Activated CD8-positive, alpha-beta memory T cell treated with anti-CD3 and anti-CD28 coated beads, Interleukin-2, amount 50 U/mL, for 48 hours (primary cell): ENCODE measurements around the gene TNFRSF9.

Experiments
- DNase-seq: peaks from one replicate; pipeline ENCODE4 v3.0.0-alpha.2; 2020

Gene TNFRSF9

DNA sequence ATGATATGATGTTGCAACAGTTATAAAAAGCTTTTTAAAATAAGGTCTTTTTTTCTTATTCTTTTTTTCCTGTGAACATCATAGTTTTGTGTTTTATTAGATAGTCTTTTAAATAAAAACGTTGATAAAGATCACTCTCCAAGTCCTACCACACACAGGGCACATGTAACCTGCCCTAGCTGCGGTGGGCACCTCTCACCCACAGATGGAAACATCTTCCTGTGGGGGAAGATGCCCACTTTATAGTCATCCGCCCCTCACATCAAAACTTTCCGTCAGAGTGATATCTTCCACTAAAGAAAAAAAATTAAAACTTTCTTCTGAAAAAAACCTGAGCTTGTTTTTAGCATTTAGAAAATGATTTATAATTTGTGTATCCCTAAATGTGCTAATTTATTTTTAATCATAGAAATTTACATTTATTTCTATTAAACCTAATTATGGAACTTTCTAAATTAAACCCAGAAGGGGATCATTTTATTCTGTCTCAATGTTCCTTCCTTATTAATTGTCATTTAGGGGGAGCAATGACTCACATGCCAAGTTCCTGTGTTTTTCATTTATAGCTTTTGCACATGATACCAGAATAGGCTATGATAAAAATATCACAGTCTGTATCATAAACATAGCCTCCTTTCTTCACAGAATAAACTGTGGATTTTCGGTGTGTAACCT lies 24.7 kb downstream of the TNFRSF9 start:
- peak; percentile 68 for DNase-seq

DNA sequence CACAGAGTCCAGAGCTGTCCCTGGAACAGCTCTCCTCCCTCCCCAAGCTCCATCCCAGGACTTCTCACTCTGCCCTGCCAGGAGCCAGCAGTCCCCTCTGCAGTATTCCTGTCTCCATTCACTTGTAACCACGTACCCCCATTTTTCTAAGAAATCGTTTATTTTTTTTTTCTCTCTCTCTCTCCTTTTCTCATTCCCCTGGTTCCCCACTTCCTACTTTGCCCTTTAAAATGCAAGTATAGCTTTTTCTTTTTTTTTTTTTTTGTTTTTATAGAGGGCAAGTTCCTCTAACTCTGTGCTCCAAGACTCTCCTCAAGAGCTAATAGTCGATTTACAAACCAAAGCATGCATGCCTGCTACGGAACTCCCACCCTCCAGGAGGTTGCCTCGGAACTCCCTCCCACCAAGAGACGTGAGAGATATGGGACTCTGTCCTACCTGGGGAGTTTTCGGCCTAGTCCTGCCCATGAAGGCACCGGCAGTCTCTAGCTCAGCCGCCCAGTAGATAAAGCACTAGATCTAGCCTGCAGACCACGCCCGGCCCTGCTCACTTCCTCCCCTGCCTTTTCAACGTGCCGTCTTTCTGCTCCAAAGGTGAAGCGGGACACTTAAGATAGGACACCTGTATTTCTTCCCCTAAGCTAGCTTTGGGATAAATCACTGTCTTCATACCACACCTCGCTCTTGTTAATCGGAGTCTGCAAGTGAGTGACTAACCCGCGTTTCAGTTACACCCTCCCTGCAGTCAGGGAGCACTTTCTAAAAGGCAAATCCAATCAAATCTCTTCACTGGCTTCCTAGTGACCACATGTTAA lies 27.7 kb downstream of the TNFRSF9 start:
- DNase-seq: peak; percentile 50

- peak; percentile 28 for DNase-seq
Measured at GRCh38 chr1:7912145-7912544, 28.5 kb downstream of the TNFRSF9 start.

DNA sequence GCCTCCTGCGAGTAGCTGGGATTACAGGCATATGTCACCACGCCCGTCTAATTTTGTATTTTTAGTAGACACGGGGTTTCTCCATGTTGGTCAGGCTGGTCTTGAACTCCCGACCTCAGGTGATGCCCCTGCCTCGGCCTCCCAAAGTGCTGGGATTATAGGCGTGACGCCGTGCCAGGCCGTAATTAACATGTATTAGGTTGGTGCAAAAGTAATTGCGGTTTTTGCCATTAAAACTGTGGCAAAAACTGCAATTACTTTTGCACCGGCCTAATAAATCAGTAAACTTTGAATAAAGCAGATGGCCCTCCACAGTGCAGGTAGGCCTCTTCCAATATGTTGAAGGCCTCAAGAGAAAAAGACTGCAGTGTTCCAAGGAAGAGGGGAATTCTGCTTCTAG lies 35.4 kb downstream of the TNFRSF9 start:
- no peak for DNase-seq

DNA sequence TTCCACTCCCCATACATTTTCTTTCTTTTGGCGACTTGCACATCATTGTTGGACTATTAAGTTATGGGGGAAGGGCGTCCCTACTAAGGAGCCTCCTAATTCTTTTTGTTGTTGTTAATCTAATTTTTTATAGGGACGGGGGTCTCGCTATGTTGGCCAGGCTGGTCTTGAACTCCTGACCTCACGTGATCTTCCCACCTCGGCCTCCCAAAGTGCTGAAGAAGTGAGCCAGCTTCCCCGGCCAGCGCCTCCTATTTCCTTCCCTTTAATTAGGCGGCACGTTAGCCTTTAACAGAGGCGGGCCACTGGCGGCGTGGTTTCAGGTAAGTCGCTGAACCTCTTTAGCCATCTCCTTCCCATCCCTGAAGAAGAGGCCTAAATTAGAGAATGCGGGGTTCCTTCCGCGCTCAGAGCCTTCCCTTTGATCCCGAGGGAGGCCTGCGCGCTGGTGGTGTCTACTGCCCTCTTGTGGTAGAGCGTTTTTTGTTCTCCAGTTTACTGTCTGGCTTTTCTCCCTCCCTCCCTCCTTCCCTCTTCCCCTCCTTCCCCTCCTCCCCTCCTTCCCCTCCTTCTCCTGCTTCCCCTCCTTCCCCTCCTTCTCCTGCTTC lies 38.1 kb downstream of the TNFRSF9 start:
- peak; percentile 75 for DNase-seq

DNA sequence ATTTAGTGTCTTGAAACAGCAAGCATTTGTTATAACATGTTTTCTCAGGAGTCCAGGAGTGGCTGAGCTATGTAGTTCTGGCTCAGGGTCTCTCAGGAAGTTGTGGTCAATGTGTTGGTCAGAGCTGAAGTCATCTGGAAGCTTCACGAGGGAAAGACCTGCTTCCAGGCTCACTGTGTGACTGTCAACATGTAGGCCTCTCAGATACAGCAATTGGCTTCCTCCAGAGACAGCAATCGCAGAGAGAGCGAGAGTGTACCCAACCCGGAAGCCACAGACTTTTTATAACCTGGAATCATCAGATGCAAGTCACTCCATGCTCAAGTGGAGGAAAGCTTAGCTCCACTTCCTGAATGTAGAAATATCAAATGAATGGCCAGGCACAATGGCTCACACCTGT lies 40.9 kb downstream of the TNFRSF9 start:
- no peak for DNase-seq

DNA sequence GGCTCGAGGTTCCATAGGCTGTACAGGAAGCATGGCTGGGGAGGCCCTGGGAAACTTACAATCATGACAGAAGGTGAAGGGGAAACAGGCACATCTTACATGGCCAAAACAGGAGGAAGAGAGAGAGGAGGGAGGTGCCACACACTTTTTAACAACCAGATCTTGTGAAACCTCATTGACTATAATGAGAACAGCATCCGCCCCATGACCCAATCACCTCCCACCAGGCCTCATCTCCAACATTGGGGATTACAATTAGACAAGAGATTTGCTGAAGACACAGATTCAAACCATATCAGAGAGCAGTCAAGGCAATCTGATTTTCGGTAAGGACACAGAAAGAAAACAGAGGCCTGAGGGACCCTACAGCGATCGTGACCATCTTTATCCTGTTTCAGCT lies 41.7 kb downstream of the TNFRSF9 start:
- DNase-seq: no peak

- DNase-seq: no peak
Measured at GRCh38 chr1:7896994-7897393, 43.6 kb downstream of the TNFRSF9 start.

DNA sequence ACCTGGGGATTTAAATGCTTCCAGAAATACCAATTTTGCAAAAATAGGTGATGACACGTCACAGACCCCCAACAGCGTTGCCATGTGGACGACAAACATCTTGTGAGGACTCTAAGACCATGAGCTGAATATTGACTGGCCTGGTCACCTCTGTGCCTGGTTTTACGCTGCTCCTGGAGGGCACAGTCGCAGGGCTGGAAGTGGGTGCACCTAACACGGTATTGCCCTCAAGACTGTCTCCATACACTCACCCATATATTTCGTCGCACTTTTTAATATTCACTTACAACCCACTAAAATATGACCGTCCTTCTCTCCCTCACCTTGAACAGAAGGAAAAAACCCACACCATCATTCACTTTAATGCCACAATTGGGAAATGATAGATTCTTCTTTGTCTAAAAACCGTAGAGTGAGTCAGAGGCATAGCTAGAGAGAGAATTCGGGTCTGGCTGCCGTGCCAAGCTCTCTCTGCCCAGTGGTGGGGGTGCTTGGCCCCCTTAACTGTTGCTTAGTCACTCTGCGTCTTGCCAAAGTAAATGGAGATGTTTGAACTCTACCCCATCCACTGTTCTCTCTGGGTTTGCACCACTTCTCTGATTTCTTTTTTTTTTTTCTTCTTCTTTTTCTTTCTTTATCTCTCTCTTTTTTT lies 47.0 kb downstream of the TNFRSF9 start:
- DNase-seq: no peak

DNA sequence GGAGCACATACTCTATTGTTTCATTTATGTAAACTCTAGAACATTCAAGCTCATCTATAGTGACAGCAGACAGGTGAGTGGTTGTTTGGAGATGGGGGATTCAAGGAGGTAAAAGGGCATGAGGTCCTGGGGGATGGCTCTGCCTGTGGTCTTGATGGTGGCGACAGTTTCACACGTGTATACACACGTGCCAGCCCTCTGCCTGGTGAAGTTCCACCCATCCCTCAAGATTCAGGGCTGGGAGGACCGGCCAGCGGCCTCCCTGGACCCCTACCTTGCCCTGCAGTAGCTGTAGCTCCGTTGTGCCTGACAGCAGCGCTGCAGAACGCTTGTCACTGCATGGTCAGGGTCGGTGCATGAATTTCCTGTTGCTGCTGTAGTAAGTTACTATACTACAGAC lies 48.8 kb downstream of the TNFRSF9 start:
- no peak for DNase-seq

- no peak for DNase-seq
Measured at GRCh38 chr1:7890853-7891252, 49.8 kb downstream of the TNFRSF9 start.

DNA sequence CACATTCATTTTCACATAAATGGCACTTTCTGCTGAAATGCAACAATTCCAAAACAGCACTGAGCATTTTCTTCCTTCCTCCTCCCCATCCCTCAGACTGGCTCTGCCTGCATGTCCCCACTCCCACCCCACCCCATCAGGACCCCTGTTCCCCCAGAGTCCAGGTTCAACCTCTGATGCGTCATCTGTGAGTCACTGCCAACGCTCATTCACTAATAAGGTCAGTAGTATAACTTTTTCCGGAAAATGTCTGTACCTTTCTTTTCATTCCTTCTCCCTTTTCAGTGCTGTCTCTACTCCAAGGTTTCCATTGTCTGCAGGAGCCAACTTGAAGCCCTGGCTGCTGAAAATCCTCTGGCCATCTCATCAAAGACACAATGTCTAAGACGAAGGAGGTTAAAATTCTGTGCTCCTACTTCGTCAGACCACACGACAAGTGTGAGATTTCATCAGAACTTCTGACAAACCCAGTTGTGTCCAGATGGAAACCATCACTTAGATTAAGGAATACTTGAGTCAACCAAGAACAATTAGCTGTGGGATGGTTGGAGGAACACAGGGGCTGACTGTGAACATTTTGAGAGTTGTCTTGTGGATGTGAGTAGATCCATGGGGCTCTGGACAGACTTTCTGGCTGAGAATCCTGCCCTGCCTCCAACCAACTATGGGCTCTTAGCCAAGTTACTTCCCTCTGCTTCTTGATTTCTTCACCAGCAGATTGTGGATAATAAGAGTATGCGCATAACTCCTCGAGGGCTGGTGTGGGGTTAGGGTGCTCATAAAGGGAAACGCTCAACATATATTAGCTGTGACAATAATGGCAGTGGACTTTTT lies 52.2 kb downstream of the TNFRSF9 start:
- DNase-seq: no peak

GRCh38 chr1:7886405-7886745 lies 54.3 kb downstream of the TNFRSF9 start:
- no peak for DNase-seq

DNA sequence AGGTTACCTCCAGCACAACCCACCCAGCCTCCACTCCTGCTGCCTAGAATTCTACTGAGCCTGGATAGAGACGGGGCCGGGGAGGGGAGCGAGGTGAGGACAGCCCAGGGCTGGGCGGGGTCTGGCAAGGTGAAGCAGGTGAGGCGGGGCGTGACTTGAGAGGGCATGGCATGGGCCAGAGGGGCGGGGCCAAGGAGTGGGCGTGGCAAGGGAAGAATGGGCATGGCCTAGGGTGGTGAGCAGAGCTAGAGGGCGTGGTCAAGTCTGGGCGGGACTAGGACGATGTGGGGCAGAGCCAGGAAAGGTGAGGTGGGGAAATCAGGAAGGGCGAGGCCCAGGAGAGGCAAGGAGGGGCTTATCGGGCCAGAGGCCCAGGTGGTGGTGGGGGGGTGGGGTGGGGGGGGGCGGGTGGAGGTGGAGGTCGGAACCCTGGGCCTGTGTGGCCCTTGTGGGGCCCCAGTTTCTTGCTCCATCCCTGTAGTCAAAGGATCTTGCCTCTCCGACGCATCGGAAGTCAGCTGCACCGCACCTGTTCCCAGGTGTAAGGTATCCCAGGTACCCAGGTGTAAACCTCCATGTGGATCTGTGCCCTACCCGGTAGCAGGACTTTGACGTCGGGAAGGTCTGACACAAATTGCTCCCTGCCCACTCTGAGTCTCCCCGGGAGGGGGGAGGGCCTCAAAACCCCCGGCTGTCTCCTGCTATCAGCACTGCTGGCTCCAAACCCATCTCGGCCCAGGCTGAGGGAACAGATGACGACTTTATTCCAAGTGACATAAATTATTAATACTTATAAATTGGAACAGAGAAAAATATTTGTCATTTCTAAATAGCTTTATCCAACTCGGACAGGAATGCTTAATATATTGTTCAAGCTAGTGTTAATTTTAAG lies 54.9 kb downstream of the TNFRSF9 start:
- peak; percentile 71 for DNase-seq

DNA sequence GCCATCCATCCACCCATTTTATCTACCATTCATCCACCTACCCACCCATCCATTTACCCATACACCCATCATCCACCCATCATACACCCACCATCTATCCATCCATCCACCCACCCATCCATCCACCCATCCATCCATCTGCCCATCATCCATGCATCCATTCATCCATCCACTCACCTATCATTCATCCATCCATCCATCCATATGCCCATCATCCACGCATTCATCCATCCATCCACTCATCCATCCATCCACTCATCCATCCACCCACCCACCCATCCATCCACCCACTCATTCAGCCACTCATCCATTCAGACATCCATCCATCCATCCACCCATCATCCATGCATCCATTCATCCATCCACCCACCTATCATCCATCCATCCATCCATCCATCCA lies 55.9 kb downstream of the TNFRSF9 start:
- no peak for DNase-seq

DNA sequence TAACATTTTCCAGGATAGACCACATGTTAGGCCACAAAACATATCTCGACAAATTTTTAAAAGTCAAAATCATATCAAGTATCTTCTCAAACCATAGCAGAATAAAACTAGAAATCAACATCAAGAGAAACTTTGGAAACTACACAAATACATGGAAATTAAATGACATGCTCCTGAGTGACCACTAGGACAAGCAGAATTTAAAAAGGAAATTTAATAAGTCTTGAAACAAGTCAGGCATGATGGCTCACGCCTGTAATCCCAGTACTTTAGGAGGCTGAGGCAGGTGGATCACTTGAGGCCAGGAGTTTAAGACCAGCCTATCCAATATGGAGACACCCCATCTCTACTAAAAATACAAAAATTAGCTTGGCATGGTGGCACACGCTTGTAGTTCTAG lies 61.4 kb downstream of the TNFRSF9 start:
- DNase-seq: no peak

GRCh38 chr1:7878027-7878426 lies 62.6 kb downstream of the TNFRSF9 start:
- DNase-seq: no peak

DNA sequence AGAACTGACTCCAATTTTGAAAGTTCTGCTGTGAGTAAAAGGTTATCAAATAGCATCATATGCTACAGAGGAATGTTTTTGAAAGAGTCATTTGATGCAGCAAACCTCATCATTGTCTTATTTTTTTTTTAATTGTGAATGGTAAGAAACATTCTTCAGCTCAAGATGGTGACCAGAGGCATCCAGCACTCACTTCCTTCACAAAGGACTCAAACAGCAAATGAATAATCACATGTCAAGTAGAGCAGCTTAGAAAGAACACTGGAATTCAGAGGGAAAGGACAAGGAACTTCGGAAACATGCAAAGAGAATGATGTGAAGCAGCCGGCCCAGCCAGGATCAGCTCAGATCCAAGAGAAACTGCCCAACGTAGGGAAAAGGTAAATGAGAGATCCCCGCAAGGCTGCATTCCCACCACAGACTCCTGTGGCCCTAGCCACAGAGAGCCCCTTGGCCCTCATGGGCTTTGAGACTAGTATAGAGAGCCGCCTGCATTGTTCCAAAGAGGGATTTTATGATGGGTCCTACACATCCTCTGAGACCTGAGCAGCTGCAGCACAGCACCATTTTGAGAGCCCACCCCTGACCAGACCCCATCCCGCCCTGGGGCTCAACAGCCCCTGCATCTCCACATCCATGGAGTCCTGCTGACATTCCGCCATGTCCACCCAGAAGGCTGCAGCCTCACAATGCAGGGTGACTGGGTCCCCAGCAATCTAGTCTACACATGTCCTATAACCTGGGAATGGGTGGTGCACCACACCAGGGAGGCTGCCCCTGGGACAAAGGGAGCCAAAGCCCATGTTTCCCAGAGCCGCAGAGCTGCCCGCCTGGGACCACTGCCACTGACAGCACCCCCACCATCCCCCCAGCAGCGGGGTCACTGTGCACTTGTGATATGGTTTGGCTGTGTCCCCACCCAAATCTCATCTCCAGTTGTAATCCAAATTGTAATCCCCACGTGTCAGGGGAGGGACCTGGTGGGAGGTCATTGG lies 66.5 kb downstream of the TNFRSF9 start:
- DNase-seq: no peak

DNA sequence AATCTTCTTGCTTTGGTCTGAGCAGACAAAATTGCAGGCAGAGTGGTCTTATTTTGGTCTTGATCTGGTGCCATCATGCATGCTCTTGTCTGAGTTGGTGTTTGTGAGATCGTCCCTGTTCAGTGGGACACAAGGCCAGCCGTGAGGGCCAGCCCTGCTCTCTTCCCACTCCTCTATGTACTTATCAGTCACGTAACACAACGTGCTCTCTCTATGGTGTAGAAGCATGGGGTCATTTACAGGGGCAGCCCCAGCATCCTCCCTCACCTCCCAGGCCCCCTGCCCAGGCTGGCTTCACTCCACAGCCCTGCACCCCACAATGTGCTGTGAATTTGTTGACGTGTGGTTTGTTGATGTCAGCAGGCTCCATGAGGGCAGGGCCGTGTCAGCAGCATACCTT lies 69.5 kb downstream of the TNFRSF9 start:
- no peak for DNase-seq

- no peak for DNase-seq
Measured at GRCh38 chr1:7869136-7869920, 71.3 kb downstream of the TNFRSF9 start.
